ENCODE results near the gene LRMDA. TPM values are rescaled to one million over a fixed set of nuclear protein-coding genes. Genes with fewer than 3 reads are reported as not detected.

The LRMDA gene
- total RNA-seq, 6 experiments from 2014 or later, result 0.32 TPM; not detected in 5

DNA sequence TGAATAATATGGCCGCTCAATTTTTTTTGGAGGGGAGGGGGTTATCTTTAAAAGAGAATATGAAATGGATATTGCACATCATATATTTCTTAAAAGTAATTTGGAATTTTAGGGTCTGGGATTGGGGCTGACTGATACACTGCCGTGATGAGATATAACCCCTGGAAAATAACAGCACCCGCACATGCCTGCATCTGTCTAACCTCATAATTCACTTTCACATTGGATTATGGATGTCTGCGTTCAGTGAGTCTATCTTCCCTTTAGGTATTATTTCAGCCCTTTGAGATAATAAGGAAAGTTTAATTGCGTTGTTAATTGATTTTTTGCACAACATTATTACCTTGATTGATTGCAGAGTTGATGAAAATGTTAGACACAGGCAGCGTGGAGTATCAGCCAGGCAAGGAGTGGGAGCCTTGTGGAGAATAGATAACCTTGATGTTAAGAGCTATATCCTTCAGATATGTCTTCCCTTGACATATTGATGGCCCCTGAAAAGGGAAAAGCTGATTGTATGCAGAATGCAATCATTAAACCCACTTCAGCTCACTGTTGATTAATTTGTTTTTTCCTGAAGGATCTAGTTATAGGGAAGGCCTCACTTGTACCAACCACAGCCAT is 1111.0 kb downstream of the LRMDA start:
- Mint-ChIP-seq H3K27me3 (ENCODE audit: insufficient read depth) (no peaks in the 10 kb centered on the region; the same call in 1 of the 2 replicates), H3K36me3 (ENCODE audit: low read depth) (no peaks in the 10 kb centered on the region), H3K4me3 (no peak overlapping the region), H3K4me1 (ENCODE audit: low read depth) (peaks cover 17% of the 10 kb centered on the region), H3K9me3 (no peaks in the 10 kb centered on the region), H3K27ac (no peak overlapping the region)
- TF ChIP-seq, protein P1, sequence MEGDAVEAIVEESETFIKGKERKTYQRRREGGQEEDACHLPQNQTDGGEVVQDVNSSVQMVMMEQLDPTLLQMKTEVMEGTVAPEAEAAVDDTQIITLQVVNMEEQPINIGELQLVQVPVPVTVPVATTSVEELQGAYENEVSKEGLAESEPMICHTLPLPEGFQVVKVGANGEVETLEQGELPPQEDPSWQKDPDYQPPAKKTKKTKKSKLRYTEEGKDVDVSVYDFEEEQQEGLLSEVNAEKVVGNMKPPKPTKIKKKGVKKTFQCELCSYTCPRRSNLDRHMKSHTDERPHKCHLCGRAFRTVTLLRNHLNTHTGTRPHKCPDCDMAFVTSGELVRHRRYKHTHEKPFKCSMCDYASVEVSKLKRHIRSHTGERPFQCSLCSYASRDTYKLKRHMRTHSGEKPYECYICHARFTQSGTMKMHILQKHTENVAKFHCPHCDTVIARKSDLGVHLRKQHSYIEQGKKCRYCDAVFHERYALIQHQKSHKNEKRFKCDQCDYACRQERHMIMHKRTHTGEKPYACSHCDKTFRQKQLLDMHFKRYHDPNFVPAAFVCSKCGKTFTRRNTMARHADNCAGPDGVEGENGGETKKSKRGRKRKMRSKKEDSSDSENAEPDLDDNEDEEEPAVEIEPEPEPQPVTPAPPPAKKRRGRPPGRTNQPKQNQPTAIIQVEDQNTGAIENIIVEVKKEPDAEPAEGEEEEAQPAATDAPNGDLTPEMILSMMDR (IDR thresholded peaks at IDR 0.05), result no peak
- DNase-seq, result no peak

DNA sequence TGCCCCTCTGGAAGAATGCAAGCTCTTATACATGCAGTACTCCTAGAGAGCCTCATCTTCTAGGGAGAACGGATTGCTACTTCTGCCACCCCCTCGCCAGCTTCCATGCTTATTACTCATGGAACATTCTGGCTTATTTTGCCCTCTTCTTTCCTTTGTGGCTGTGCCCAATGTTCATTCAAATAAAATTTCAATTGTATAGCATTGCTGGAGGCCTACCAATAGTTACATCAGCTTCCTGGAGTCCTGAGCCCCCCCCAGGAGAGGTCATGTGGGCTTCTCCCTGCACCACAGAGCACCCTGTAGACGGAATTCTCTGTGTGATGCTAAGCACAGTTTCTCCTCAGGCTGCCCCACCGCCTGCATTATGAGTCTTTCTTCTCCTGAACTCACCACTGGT is 1112.2 kb downstream of the LRMDA start:
- H3K9me3 Mint-ChIP-seq, result no peaks in the 10 kb centered on the region

DNA sequence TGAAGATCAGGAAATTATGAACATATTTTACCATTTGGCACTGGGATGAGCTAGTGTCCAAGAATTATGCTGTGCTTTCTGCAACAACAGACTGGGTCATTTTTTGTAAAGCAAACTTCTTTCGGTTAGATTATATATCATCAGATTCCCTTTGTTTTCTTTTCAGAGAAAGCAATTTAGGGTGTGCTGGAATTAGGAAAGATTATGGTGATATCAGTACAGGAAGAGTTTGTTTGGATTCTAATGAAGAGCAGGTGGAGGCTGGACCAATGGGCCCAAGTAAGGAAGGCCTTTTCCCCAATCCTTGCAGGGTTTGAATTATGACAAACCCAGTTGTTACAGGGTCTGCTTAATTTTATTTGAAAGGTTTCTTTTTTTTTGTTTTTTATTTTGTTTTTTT is 1113.4 kb downstream of the LRMDA start:
- Mint-ChIP-seq H3K4me1 (ENCODE audit: low read depth) (peaks cover 23% of the 10 kb centered on the region), H3K27me3 (ENCODE audit: insufficient read depth) (no peaks in the 10 kb centered on the region; the same call in none of the 2 replicates), H3K27ac (no peak overlapping the region), H3K36me3 (ENCODE audit: low read depth) (no peaks in the 10 kb centered on the region), H3K9me3 (no peaks in the 10 kb centered on the region), H3K4me3 (no peak overlapping the region)
- no peak for DNase-seq
- TF ChIP-seq, protein P1 (IDR thresholded peaks at IDR 0.05), result no peak

More for the DNA sequence above, 1112.2 kb downstream of the LRMDA start:
- peaks cover 23% of the 10 kb centered on the region for H3K4me1 Mint-ChIP-seq (ENCODE audit: low read depth)
- no peaks in the 10 kb centered on the region for H3K36me3 Mint-ChIP-seq (ENCODE audit: low read depth)
- TF ChIP-seq, protein P1 (IDR thresholded peaks at IDR 0.05), result no peak
- H3K27ac Mint-ChIP-seq, result no peak overlapping the region
- H3K4me3 Mint-ChIP-seq, result no peak overlapping the region
- H3K27me3 Mint-ChIP-seq (ENCODE audit: insufficient read depth), result no peaks in the 10 kb centered on the region; the same call in none of the 2 replicates
- DNase-seq, result no peak

DNA sequence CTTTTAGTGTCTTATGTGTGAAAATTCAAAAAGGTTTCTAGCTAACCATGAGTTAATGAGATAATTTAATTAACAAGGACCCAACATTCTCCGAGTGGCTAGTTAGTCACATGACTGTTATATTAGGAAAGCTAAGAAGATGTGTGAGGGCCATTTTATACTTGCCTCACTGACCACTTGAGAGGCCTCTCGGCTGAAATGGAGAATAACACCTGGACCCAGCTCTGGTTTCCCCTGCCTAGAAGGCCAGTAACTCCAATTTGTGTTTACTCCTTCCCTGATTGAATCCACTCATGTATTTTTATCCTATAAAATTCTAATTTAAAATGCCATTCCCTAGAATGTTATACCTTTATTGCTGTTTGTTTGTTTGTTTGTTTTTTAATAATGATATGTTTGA is 1115.0 kb downstream of the LRMDA start:
- H3K4me1 Mint-ChIP-seq (ENCODE audit: low read depth), result peaks cover 29% of the 10 kb centered on the region
- TF ChIP-seq, protein P1 (IDR thresholded peaks at IDR 0.05), result no peak
- DNase-seq, result no peak
- no peak overlapping the region for H3K4me3 Mint-ChIP-seq
- H3K9me3 Mint-ChIP-seq, result no peaks in the 10 kb centered on the region
- no peaks in the 10 kb centered on the region; the same call in none of the 2 replicates for H3K27me3 Mint-ChIP-seq (ENCODE audit: insufficient read depth)
- no peak overlapping the region for H3K27ac Mint-ChIP-seq
- H3K36me3 Mint-ChIP-seq (ENCODE audit: low read depth), result no peaks in the 10 kb centered on the region

DNA sequence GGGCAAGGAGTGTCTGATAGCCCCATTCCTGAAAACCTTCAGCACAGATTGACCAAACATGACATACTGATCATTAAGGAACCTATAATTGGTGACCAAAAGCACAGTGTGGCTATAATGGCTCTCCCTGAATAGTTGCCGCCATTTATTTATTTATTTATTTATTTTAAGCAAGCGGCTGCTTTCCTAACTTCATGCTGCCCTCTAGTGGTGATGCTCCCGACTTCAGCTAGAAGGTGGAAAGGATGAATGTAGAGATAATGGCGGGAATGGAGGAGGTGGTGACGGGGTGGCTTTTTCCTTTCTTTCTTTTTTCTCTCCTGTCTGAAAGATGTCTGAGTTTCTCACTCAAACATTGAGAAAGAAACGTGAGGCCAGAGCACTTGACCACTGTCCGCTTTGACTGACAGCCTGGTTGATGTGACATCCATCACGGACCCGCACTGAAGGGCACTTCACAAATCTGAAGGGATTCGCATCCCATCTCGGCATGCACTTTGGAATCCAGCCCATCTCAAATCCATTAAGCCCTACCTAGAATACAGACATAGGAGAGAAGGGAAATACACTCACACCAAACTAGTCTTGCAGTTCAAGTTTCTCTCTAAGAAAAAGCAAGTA is 1116.0 kb downstream of the LRMDA start:
- H3K9me3 Mint-ChIP-seq, result no peaks in the 10 kb centered on the region
- TF ChIP-seq, protein P1 (IDR thresholded peaks at IDR 0.05), result peak; percentile 96
- no peaks in the 10 kb centered on the region for H3K36me3 Mint-ChIP-seq (ENCODE audit: low read depth)
- H3K4me1 Mint-ChIP-seq (ENCODE audit: low read depth), result peaks cover 29% of the 10 kb centered on the region
- H3K27ac Mint-ChIP-seq, result no peak overlapping the region
- peaks cover under 1% of the 10 kb centered on the region for H3K27me3 Mint-ChIP-seq (ENCODE audit: insufficient read depth)
- peak; percentile 72 for DNase-seq
- H3K4me3 Mint-ChIP-seq, result peak overlapping the region; percentile 56; the same call in 1 of the 2 replicates
